Measurements from ENCODE around the gene ATP6AP2. TPM values are rescaled to one million over a fixed set of nuclear protein-coding genes. Genes with fewer than 3 reads are reported as not detected.
A peak's percentile ranks its signal among the peaks of the same experiment; 100 is the strongest.

Gene ATP6AP2
- total RNA-seq, 4 donors from 2014 or later = 92.6 to 141 (median 122) TPM

- no peak overlapping the region for H3K4me3 ChIP-seq (ENCODE audit: low read depth, poor library complexity, severe bottlenecking)
- 71 to 89% methylated on average over 5 to 10 of the region's 10 CpGs for WGBS, 2 donors
- TF ChIP-seq CTCF (IDR thresholded peaks at IDR 0.05) (no peak), POLR2A (IDR thresholded peaks at IDR 0.05) (no peak)
- intact Hi-C loops (cut with DNase I; ENCODE audit: low total_unique reads) = loop anchor here (10.0 kb wide), 1 partner anchor 573 kb away; no protein-coding TSS in a partner anchor
- DNase-seq (ENCODE audit: low spot score in 2 of 2) = no peak
These were observed 38.6 kb upstream of the ATP6AP2 start for GRCh38 chrX:40542208-40542607.

GRCh38 chrX:40542972-40543371 lies 37.8 kb upstream of the ATP6AP2 start:
- DNase-seq (ENCODE audit: low spot score in 2 of 2) = no peak
- 73 to 77% methylated on average over 4 of the region's 4 CpGs for WGBS, 2 donors
- no peak overlapping the region for H3K4me3 ChIP-seq (ENCODE audit: low read depth, poor library complexity, severe bottlenecking)
- intact Hi-C loops (cut with DNase I; ENCODE audit: low total_unique reads) = loop anchor here (10.0 kb wide), 1 partner anchor 572 kb away; no protein-coding TSS in a partner anchor
- TF ChIP-seq POLR2A (IDR thresholded peaks at IDR 0.05) (no peak), CTCF (IDR thresholded peaks at IDR 0.05) (no peak)

GRCh38 chrX:40543661-40544328 lies 37.0 kb upstream of the ATP6AP2 start:
- no peak for TF ChIP-seq POLR2A (IDR thresholded peaks at IDR 0.05)
- TF ChIP-seq CTCF (IDR thresholded peaks at IDR 0.05) = peak in 1 of 3 donors; percentile 48
- intact Hi-C loops (cut with DNase I; ENCODE audit: low total_unique reads) = loop anchor here (10.0 kb wide), 1 partner anchor 571 kb away; no protein-coding TSS in a partner anchor
- DNase-seq (ENCODE audit: low spot score in 2 of 2) = peak in 1 of 2 donors; percentile 14
- WGBS, 2 donors = 5 to 8% methylated on average over 8 of the region's 8 CpGs
- H3K4me3 ChIP-seq (ENCODE audit: low read depth, poor library complexity, severe bottlenecking) = no peak overlapping the region

GRCh38 chrX:40544343-40545266 lies 36.2 kb upstream of the ATP6AP2 start:
- intact Hi-C loops (cut with DNase I; ENCODE audit: low total_unique reads) = loop anchor here (10.0 kb wide), 1 partner anchor 570 kb away; no protein-coding TSS in a partner anchor
- no peak overlapping the region for H3K4me3 ChIP-seq (ENCODE audit: low read depth, poor library complexity, severe bottlenecking)
- DNase-seq (ENCODE audit: low spot score in 2 of 2) = no peak
- no peak for TF ChIP-seq POLR2A (IDR thresholded peaks at IDR 0.05)
- no peak for TF ChIP-seq CTCF (IDR thresholded peaks at IDR 0.05)
- 60 to 65% methylated on average over 13 of the region's 13 CpGs for WGBS, 2 donors

- peak in 1 of 2 donors; percentile 8 for DNase-seq (ENCODE audit: low spot score in 2 of 2)
- 85 to 98% methylated on average over 2 of the region's 2 CpGs for WGBS, 2 donors
- TF ChIP-seq CTCF (IDR thresholded peaks at IDR 0.05) (no peak), POLR2A (IDR thresholded peaks at IDR 0.05) (no peak)
- intact Hi-C loops (cut with DNase I; ENCODE audit: low total_unique reads) = loop anchor here (10.0 kb wide), 1 partner anchor 568 kb away; no protein-coding TSS in a partner anchor
- no peak overlapping the region for H3K4me3 ChIP-seq (ENCODE audit: low read depth, poor library complexity, severe bottlenecking)
These were observed 33.9 kb upstream of the ATP6AP2 start for GRCh38 chrX:40546870-40547269.

All from lower leg skin (tissue), 4 donors.